ENCODE data around the gene DNAJC16.
"Not testable (repeated sequence)": the region's sequence is repeated elsewhere in the genome, so short reads cannot be mapped to it uniquely, and the experiment has no call there.

Gene DNAJC16

GRCh38 chr1:15507278-15507677, 19.4 kb upstream of the DNAJC16 start:
- DNase-seq (ENCODE audit: low read depth in 2 of 2) = no peak

GRCh38 chr1:15508700-15509487, 17.8 kb upstream of the DNAJC16 start:
- no peak for DNase-seq (ENCODE audit: low read depth in 2 of 2)

- DNase-seq (ENCODE audit: low read depth in 2 of 2) = no peak
These were observed 17.1 kb upstream of the DNAJC16 start for GRCh38 chr1:15509586-15509985.

GRCh38 chr1:15510611-15511405, 15.8 kb upstream of the DNAJC16 start:
- no peak for DNase-seq (ENCODE audit: low read depth in 2 of 2)

- no peak for DNase-seq (ENCODE audit: low read depth in 2 of 2)
These were observed 13.5 kb upstream of the DNAJC16 start for GRCh38 chr1:15513192-15513591.

- no peak for DNase-seq (ENCODE audit: low read depth in 2 of 2)
These were observed 12.7 kb upstream of the DNAJC16 start for GRCh38 chr1:15513919-15514318.

GRCh38 chr1:15514557-15514956, 12.1 kb upstream of the DNAJC16 start:
- not testable (repeated sequence) for DNase-seq (ENCODE audit: low read depth in 2 of 2)

- no peak for DNase-seq (ENCODE audit: low read depth in 2 of 2)
These were observed 11.5 kb upstream of the DNAJC16 start for GRCh38 chr1:15515022-15515663.

GRCh38 chr1:15519625-15520024, 7.0 kb upstream of the DNAJC16 start:
- no peak for DNase-seq (ENCODE audit: low read depth in 2 of 2)

- DNase-seq (ENCODE audit: low read depth in 2 of 2) = not testable (repeated sequence)
These were observed 5.3 kb upstream of the DNAJC16 start for GRCh38 chr1:15521206-15521906.

GRCh38 chr1:15522551-15522950, 4.1 kb upstream of the DNAJC16 start:
- DNase-seq (ENCODE audit: low read depth in 2 of 2) = no peak

- no peak for DNase-seq (ENCODE audit: low read depth in 2 of 2)
These were observed 3.3 kb upstream of the DNAJC16 start for GRCh38 chr1:15523104-15524020.

GRCh38 chr1:15524021-15524282, 2.7 kb upstream of the DNAJC16 start, which contains the start of gene CASP9:
Gene CASP9 (minus strand): TSS chr1:15524215. CDS start chr1:15524200, 15 bp downstream.
- DNase-seq (ENCODE audit: low read depth in 2 of 2) = no peak

GRCh38 chr1:15524283-15525049, 2.2 kb upstream of the DNAJC16 start:
- DNase-seq (ENCODE audit: low read depth in 2 of 2) = peak; percentile 100

- no peak for DNase-seq (ENCODE audit: low read depth in 2 of 2)
These were observed 1.3 kb upstream of the DNAJC16 start for GRCh38 chr1:15525050-15526020.

- DNase-seq (ENCODE audit: low read depth in 2 of 2) = no peak
These were observed 593 bp upstream of the DNAJC16 start for GRCh38 chr1:15526021-15526489.

GRCh38 chr1:15531003-15531402, 4.4 kb downstream of the DNAJC16 start:
- no peak for DNase-seq (ENCODE audit: low read depth in 2 of 2)

GRCh38 chr1:15531682-15532081, 5.0 kb downstream of the DNAJC16 start:
- no peak for DNase-seq (ENCODE audit: low read depth in 2 of 2)

- DNase-seq (ENCODE audit: low read depth in 2 of 2) = no peak
These were observed 12.1 kb downstream of the DNAJC16 start for GRCh38 chr1:15538771-15539170.
